Nephron progenitor cell (in vitro differentiated cells): Measurements from ENCODE around the gene CRYGA.

Source experiments
- DNase-seq: peaks from one replicate; pipeline ENCODE4 v3.0.0; 2021
- H3K27ac Mint-ChIP-seq: 2 replicates; pipeline ENCODE4 v1.8.0; 2021; ENCODE audit warnings: mild to moderate bottlenecking, moderate library complexity, mixed read lengths
- H3K27me3 Mint-ChIP-seq: 2 replicates; pipeline ENCODE4 v1.8.0; 2021; ENCODE audit warnings: mild to moderate bottlenecking, low read depth, mixed read lengths; ENCODE audit not compliant: poor library complexity
- H3K36me3 Mint-ChIP-seq: 2 replicates; pipeline ENCODE4 v1.8.0; 2021; ENCODE audit warnings: low read depth, mixed read lengths
- H3K4me1 Mint-ChIP-seq: 2 replicates; pipeline ENCODE4 v1.8.0; 2021; ENCODE audit warnings: mixed read lengths
- H3K4me3 Mint-ChIP-seq: 2 replicates; pipeline ENCODE4 v1.8.0; 2021; ENCODE audit warnings: mild to moderate bottlenecking, moderate library complexity, mixed read lengths
- H3K9me3 Mint-ChIP-seq: 2 replicates; pipeline ENCODE4 v1.8.0; 2021; ENCODE audit warnings: mild to moderate bottlenecking, moderate library complexity, mixed read lengths
- CTCF ChIP-seq: fragments of 200-600 bp; sonication (generic); IDR thresholded peaks from 2 replicates; pipeline ENCODE4 v1.5.0; 2021; ENCODE audit warnings: antibody characterized with exemption

The CRYGA gene

GRCh38 chr2:208135794-208136715 is 27.3 kb downstream of the CRYGA start:
- H3K9me3 Mint-ChIP-seq, result peaks cover 28% of the 10 kb centered on the region
- peaks cover 1% of the 10 kb centered on the region for H3K4me1 Mint-ChIP-seq
- H3K36me3 Mint-ChIP-seq, result no peaks in the 10 kb centered on the region
- H3K4me3 Mint-ChIP-seq, result no peak overlapping the region
- peak overlapping the region; percentile 27 for H3K27ac Mint-ChIP-seq
- no peak for TF ChIP-seq CTCF
- H3K27me3 Mint-ChIP-seq, result no peaks in the 10 kb centered on the region
- DNase-seq, result no peak

GRCh38 chr2:208134928-208135586 is 28.3 kb downstream of the CRYGA start:
- H3K4me1 Mint-ChIP-seq, result peaks cover 11% of the 10 kb centered on the region
- H3K27me3 Mint-ChIP-seq, result no peaks in the 10 kb centered on the region
- no peak overlapping the region for H3K4me3 Mint-ChIP-seq
- TF ChIP-seq CTCF, result no peak
- no peak overlapping the region for H3K27ac Mint-ChIP-seq
- no peaks in the 10 kb centered on the region for H3K36me3 Mint-ChIP-seq
- DNase-seq, result no peak
- H3K9me3 Mint-ChIP-seq, result peaks cover 26% of the 10 kb centered on the region

- Mint-ChIP-seq H3K4me3 (no peak overlapping the region), H3K4me1 (peaks cover 16% of the 10 kb centered on the region), H3K9me3 (no peaks in the 10 kb centered on the region), H3K36me3 (no peaks in the 10 kb centered on the region), H3K27ac (peak overlapping the region; percentile 7), H3K27me3 (peaks cover 3% of the 10 kb centered on the region)
- no peak for TF ChIP-seq CTCF
- DNase-seq, result no peak
Observed at GRCh38 chr2:208130712-208131110, 32.7 kb downstream of the CRYGA start.

- H3K9me3 Mint-ChIP-seq, result no peaks in the 10 kb centered on the region
- H3K27ac Mint-ChIP-seq, result peak within 1 kb of the TSS; percentile 7
- peaks cover 3% of the 10 kb centered on the region for H3K27me3 Mint-ChIP-seq
- H3K4me1 Mint-ChIP-seq, result peaks cover 16% of the 10 kb centered on the region
- H3K4me3 Mint-ChIP-seq, result no peak within 1 kb of the TSS
- TF ChIP-seq CTCF, result no peak
- H3K36me3 Mint-ChIP-seq, result no peaks in the 10 kb centered on the region
- no peak for DNase-seq
Observed at GRCh38 chr2:208129744-208130711, 33.4 kb downstream of the CRYGA start, which contains the start of gene CRYGC. TSS of gene CRYGC (minus strand) at chr2:208129828. CDS start at chr2:208129792, 36 bp downstream.

GRCh38 chr2:208128136-208128535 is 35.3 kb downstream of the CRYGA start:
- Mint-ChIP-seq H3K36me3 (no peaks in the 10 kb centered on the region), H3K27me3 (peaks cover 3% of the 10 kb centered on the region), H3K27ac (no peak overlapping the region), H3K9me3 (no peaks in the 10 kb centered on the region), H3K4me3 (no peak overlapping the region), H3K4me1 (peaks cover 16% of the 10 kb centered on the region)
- DNase-seq, result no peak
- no peak for TF ChIP-seq CTCF
